Measurements from ENCODE around the gene CCDC174.
"Not testable (repeated sequence)": the region's sequence is repeated elsewhere in the genome, so short reads cannot be mapped to it uniquely, and the experiment has no call there.

The CCDC174 gene

DNA sequence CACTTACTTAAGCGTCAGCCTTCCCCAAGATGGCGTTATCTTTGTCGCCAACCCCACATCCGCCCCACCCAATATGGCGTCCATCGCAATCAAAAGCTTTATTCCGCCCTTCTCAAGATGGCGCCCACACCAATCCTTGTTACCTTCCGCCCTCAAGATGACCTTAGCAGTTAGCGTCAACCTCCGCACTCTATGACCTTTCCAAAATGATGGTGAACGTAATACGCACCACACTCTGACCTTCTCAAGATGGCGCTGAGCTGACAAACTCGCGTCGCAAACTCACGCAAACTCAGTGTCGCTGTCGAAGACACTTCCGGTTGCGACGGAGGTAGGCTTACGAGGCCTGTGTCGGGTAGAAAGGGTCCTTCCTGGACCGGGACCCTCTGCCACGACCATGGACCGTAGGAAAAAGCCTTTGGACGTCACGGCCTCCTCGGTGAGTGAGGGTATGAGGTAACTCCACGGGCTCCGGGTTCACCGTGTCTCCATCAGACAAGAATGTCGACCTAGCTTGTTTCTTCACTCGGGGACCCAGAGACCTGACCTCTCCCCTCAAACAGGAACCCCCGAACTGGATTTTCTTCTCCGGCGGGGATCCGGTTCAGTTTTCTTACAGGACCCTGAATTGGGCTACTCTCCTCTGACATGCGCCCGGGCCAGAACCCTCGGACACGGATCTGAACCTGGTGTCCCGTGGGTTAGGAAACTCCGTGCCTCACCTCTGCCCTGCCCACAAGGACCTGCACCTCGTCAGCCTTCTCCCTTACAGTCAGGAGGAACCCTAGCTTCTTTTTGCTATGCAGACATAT, at the start of gene CCDC174:
Gene CCDC174, plus strand, starts transcription at position 323 of the 812 bp plus-strand sequence. Its CDS starts 75 bp downstream, at position 398.
- peak; percentile 92 for DNase-seq (ENCODE audit: low read depth)

DNA sequence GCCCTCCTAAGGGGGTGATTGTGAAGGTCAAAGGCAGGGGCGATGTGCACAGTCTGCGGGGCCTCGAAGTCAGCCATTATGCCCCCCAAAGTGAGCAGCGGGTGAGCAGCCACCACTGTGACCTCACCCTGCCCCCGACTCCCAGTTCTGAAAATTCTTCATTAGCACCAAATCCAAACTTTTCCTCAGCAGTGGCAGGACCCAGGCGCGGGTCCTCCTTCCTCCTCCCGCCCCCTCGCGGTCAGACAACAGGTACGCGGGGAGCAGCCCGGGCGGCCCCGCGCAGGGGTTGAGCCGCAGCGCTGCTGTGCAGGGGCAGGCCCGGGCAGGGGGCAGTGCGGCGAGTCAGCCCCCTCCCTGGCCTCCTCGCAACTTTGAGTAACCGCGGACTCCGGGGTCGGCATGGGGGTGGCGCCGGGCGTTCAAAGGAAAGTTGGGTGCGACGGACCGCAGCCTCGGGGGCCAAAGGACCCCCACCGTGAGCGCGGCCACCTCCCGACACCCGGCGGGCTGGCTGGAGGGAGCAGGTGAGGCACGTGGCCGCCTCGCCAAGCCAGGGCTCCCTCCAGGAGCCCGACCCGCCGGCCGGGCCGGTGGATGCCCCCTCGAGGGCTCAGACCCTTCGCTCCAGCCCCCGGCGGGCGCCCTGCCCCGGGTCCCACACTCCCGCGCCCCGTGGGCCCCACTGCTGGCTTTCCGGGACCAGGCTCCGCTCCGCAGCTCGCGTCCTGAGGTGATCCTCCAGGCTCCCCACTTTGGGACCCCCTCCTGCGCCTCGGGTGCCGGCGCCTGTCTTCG, 49.4 kb upstream of the CCDC174 start:
- DNase-seq (ENCODE audit: low read depth): no peak

DNA sequence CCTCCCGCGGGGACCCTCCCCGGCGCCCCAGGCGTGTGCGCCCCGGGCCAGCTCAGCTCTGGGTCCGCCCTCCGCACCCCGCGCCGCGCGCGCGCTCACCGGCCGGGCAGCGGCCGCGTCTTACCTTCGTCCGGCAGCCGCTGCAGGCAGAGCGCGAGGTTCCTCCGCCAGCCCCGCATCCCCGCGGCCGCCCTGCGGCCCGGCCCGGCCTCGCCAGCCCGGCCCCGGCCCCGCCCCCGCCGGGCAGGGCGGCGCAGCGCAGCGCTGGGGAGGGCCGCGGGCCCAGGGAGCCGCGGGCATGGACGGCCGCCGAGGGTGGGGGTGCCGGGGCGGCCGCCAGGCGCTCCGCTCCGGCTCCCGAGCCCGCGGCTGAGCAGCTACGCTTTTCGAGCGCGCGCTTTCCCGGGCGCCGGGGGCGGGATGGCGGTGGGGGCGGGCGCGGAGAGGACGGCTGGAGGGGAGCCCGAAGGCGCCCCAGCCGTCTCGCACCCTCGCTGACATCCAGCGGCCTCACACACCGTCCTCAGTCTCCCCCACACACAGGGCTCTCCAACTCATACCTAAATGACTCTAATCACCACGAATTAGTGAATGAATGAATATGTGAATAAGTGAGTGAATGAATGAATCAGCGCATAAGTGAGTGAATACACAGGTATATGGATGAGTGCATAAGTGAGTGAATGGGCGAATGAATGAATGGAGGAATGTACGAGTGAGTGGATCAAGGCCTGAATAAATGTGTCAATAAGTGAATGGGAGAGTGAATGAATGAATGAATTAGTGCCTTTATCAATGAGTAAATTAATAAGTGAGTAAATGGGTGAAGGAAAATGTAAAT, 48.5 kb upstream of the CCDC174 start:
- no peak for DNase-seq (ENCODE audit: low read depth)

DNA sequence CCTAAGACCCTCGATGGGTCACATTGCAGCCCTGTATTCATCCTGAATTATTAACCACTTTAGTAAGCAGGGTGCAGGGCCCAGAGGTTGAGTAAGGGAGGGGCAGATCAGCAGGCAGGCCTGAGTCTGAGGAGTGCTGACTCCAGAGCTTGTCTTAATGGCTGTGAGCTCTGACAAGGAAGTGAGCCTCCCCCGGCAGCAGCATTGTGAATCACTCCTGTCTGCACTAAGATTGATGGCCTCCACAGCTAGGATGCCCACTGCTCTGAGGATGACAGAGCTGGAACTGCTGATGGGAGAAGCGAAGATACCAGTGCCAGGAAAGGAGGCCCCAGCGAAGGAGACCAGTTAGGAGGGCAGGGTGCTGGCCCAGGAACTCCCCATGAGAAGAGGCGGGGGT, 46.5 kb upstream of the CCDC174 start:
- DNase-seq (ENCODE audit: low read depth): no peak

DNA sequence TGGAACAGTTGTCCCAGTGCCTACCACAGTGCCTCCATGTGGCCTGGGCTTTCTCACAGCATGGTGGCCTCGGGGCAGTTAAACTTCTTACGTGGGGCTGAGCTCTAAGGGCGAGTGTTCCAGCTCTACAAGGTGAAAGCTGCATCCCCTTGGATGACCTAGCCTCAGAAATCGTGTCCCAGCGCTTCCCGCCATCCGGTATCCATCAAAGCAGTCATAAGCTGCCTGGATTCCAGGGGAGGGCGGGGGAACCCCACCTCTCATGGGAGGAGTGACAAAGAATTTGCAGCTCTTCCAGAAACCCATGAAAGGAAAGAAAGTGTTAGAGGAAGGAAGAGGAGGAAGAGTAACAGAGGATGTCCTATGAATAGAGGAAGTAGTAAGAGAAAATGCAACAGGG, 45.8 kb upstream of the CCDC174 start:
- no peak for DNase-seq (ENCODE audit: low read depth)

DNA sequence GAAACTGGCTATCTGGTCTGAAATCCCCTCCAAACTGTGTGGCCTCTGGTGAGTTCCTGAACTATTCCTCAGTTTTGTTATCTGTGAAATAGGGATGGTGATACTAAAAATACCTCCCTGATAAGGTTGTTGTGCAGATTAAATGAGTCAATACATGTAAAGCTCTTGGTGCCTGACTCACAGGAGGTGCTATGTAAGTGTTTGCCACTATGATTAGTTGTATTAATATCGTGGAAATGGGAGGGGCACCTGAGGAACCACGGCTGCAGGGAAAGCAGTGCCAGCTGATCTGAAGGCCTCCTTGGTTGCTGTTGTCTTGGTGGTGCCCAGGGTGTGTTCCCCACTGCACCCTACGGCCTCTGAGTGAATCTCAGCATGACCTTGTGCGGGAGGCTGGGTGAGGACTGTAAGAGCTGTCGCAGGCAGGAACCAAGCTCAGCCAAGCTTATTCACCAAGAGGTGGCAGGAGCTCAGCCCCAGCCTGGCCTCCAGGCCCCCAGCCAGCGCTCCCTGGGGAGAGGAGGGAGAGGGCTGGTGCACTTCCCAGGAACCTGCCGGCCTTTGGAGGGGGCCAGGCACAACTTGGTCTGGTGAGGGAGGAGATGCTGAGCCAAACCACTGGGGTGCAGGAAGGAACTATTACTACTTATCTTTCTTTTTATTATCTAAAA, 44.8 kb upstream of the CCDC174 start:
- no peak for DNase-seq (ENCODE audit: low read depth)

DNA sequence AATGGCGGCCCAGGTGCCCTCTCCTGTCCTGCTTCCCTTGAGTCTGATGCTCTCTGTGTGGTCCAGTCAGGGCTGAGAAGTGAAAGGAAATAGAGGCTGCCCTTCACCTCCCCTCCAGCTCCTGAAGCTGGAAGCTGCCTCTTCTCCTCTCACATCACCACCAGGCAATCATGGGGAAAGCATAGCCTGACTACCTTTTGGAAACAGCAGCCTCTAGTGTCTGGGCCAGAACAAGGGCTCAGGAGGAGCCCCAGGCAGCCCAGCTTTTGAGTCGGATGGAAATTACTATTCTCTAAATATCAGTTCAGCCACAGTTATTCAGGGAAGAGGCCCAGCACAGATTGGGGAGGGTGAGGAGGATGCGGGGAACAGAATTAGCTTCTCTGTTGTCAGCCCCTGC, 43.3 kb upstream of the CCDC174 start:
- no peak for DNase-seq (ENCODE audit: low read depth)

DNA sequence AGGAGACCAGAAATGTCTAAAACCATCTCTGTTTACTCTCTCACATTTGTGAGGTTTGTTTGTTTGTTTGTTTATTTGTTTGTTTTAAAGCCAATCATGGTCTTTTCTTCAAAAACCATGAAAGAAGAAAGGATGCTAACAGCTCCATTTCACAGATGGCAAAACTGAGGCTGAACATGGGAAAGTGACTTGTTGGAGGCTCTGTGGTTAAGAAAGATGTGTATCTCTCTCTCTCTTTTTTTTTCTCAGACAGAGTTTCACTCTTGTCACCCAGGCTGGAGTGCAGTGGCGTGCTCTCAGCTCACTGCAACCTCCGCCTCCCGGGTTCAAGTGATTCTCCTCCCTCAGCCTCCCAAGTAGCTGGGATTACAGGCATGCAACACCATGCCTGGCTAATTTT, 42.5 kb upstream of the CCDC174 start:
- DNase-seq (ENCODE audit: low read depth): not testable (repeated sequence)

DNA sequence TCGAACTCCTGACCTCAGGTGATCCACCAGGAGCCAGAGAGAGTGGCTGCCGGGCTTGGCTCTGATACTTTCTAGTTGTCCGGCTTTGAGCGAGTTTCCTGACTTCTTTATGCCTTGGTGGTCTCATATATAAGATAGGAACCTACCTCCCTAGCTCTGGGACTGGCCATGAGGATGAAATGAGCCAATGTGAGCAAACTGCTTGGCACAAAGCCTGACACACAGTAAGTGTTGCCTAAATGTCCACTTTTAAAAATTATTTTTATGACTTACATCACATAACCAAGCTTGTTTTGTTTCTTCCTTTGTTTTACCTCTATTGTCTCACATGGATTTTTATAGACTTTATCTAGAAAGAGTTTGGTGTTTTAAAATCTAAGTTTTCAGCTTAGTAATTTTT, 42.1 kb upstream of the CCDC174 start:
- DNase-seq (ENCODE audit: low read depth): no peak

DNA sequence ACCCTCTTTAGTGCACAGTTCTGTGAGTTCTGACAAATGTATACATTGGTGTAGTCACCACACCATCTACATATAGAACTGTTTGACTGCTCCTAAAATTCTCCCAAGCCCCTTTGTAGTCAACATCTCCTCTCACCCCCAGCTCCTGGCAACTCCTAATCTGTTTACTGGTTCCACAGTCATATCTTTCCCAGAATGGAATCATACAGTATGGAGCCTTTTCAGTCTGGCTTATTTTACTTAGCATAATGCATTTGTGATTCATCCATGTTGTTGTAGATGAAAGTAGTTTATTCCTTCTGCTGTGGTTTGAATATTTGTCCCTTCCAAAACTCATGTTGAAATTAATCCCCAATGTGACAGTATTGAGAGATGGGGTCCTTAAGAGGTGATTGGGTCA, 41.6 kb upstream of the CCDC174 start:
- no peak for DNase-seq (ENCODE audit: low read depth)

DNA sequence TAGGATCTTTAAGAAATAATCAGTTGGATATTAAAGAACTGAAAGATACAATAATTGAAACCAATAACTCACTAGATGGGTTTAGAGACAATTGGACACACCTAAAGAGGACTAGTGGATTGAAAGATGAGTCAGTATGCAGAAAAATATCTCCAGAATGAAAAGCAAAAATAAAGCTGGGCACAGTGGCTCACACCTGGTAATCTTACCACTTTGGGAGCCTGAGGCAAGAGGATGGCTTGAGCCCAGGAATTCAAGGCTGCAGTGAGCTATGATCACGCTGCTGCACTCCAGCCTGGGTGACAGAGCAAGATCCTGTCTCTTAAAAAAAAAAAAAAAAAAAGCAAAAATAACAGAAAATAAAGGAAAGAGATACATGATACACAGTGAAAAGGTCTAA, 37.4 kb upstream of the CCDC174 start:
- no peak for DNase-seq (ENCODE audit: low read depth)

DNA sequence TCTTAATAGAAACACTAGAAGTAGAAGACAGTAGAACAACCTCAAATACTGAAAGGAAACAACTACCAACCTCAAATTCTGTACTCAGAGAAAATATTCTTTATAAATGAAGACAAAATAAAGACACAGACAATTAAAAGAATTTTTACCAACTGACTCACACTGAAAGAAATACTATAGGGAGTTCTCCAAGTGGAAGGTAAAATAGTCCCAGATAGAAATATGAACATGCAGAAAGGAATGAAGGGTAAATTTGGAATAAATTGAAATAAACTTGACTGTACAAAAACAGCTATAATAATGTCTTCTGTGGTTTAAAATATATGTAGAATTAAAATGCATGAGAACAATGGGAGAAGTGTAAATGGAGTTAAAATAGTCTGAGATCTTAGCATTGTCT, 36.7 kb upstream of the CCDC174 start:
- DNase-seq (ENCODE audit: low read depth): no peak

DNA sequence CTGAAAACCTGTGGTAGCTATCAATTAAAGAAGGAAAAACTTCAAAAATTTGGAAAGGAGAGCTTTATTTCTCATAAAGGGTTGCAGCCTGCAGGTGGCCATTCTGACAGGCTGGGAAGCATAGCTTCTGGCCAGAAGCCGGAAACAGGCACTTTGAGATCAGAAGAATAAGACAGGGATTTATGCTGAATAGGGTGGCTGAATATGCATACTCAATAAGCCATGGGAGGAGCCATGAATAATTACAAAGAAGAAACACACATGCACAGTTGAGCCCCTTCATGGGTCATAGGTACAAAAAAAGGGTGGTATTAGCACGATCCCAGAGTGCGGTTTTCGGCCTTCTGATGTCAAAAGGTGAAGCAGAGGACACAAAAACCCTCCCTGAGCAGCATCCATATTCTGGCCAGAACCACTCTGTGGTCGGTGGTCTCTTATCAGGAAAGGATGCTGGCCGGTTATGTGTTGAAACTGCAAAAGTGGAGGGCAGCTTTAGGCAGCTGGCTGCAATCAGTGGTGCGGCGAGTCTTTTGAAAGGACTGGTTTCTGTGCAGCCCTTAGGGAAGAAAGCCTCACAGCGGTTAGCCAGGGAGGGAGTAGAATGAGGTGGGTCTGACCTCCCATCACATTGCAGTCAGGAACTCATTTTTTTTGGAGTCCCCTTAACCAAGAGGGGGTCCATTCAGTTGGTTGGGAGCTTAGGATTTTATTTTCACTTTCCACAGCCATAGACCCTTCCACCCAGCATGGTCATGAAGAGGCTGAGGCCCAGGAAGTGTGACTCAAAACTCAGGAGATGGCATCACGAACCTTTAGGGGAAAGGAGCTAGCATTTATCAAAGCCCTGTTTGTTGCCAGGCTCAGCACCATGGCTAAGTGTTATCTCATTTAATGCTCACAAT, 34.7 kb upstream of the CCDC174 start:
- no peak for DNase-seq (ENCODE audit: low read depth)

DNA sequence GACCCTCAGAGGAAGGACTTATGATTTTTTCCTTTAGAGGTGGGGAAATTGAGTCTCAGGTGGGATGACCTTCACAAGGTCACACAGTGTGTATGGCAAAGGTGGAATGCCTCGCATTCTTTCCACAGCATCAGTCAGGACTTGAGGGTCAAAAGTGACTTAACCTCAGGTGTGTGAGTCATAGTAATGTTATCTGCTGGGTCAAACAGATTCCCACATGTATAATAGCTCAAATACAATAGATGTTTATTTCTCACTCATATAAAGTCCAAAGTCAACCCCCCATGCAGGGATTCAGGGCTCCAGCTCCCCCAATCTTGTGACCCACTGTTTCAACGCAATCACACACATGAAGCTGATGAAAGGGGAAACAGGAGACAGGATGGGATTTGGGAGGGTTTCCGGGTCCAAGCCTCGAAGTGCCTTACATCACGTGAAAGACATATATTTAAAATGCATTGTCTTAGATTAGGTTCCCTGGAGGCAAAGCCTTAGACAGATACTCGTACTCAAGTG, 34.0 kb upstream of the CCDC174 start:
- DNase-seq (ENCODE audit: low read depth): no peak

DNA sequence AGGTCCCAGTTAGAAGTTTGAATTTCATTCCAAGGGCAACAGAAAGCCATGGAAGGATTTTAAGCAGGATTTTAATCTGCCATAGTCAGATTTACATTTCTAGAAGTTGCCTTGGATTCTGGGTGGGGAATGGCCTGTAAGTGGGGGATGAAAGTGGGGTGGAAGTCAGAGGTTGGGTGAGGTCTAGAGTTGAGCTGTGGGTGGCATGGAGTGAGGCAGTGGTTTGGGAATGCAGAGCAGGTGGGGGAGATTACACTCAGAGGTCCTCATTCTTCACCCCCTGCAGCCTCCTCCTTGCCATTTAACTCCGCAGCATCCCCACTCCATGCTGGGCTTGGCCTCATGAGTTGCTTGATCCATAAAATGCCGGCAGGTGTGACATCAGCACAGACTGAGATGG, 32.0 kb upstream of the CCDC174 start:
- no peak for DNase-seq (ENCODE audit: low read depth)

DNA sequence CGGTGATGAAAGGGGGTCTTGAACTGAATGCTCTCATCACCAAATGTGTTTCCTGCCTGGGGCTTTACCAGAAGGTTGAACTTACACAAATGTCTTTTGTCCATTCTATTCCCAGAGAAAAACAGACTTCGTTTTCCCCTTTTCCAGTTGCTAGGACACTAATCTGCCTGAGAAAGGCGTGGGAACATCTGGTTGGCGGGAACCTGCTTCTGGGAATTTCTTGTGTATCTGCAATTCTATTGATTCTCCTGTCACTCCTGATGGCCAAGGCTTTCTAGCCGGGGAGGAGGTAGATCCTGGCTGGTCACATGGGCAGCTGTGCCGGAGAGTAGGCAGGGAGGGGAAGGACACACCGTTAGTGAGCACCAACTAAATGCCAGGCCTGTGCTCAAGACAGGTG, 31.1 kb upstream of the CCDC174 start:
- DNase-seq (ENCODE audit: low read depth): no peak

DNA sequence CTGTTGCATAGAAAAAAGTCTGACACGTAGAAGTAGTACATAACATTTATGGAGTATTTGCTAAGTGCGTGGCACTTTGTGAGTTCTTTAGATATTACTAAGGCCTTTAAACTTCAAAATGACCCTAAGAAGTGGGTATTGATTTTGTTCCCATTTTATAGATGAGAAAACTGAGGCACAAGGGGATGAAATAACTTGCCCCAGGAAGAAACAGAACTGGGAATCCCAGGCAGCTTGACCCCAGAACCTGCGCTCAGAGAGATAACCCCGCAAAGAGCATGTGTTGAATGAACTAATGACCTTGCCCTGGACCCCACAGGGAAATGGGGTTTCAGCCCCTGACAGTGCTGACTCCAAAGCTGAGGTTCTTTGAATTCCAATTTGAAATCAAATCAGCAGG, 30.5 kb upstream of the CCDC174 start:
- DNase-seq (ENCODE audit: low read depth): no peak

DNA sequence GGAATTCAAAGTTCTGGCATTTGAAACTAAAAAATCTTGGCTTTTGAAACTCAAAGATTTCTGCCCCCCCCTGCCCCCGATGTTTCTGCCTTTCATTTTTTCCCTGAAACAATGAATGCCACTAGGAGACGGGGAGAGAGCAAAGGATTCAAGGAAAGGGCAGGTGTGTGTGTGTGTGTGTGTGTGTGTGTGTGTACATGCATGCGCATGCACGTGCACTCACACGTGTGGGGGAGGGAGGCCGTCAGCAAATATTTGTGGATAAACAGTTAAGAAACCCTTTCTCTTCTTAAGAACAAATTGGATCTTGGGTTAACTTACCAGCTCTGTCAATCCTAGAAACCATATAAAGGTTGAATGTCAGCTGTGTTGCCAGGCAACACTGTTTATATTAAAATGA, 29.2 kb upstream of the CCDC174 start:
- DNase-seq (ENCODE audit: low read depth): no peak

DNA sequence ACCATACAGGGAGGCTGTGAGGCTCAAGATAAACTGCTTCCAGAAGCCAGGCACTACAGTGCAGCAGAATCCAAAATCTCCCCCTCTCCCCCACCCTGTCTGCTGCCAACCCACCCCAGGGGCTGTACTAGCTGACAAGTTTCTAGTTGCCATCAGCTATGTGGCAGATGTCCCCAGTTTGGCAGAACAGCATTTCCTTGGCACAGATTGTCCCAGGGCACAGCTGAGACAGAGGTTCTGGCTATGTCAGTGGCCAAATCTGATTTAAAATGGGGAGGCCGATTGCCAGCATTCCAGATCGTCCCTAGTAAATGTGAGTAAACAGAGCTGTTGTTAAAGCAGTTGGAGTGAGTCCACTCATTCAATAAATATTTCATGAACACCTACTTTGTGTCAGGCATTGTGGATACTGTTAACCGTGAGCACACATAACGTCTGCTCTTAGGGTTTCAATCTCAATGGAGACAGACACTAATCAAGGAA, 28.0 kb upstream of the CCDC174 start:
- no peak for DNase-seq (ENCODE audit: low read depth)

DNA sequence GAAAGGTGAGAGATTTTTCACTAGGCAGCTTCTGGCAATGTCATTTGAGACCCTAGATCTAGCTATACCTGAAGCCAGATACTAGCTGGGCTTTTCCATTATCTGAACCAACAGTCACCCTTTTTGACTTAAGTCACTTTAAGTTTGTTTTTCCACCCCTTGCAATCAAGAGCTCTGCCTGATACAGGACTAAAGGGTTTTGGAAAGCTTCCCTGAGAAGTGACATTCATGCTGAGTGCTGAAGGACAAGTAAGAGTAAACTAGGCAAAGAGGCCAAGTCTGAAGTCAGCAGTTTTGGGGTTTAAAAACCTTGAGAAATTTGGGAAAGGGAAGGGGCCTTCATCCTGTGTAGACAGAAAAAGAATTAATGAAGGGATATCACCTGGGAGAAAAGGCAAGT, 27.1 kb upstream of the CCDC174 start:
- DNase-seq (ENCODE audit: low read depth): no peak

DNA sequence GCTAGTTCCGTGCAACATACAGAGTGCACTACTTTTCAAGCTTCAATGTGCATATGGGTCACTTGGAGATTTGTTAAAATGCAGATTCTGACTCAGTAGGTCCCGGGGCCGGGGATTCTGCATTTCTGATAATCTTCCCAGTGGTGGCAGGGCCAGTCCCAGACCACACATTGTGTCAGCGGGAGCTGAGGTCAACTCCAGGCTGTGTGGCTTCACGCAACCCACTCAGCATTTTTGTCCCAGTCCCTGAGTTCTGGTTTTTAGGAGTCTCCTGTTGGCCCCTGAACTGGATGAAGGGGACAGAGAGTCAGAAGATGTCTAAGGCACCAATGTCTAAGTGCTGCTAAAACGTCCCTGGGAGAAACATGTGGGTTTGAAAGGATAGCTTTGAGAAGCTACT, 26.1 kb upstream of the CCDC174 start:
- DNase-seq (ENCODE audit: low read depth): no peak
